NCI-H146 (cell line): Measurements from ENCODE around the gene ING5.
"Not testable (repeated sequence)": the region's sequence is repeated elsewhere in the genome, so short reads cannot be mapped to it uniquely, and the experiment has no call there.

ENCODE experiments used
- DNase-seq: peaks from one replicate; lab custom pipeline; 2025; lab: John Stamatoyannopoulos, UW

Gene ING5

DNA sequence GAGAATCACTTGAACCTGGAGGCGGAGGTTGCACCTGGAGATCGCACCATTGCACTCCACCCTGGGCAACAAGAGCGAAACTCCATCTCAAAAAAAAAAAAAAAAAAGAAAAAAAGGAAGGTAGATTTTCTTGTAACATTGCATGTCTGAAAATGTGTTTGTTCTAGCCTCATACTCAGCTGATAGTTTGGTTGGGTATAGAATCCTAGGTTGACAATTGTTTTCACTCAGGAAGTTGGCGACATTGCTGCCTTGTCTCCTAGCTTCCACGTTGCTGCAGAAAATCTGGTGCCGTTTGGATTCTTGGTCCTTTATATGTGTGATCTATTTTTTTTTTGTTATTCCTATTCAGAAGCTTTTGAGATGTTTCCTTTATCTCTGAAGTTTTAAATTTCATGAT lies 4.7 kb downstream of the ING5 start:
- DNase-seq, result no peak

GRCh38 chr2:241708879-241709278 lies 7.0 kb downstream of the ING5 start:
- no peak for DNase-seq

DNA sequence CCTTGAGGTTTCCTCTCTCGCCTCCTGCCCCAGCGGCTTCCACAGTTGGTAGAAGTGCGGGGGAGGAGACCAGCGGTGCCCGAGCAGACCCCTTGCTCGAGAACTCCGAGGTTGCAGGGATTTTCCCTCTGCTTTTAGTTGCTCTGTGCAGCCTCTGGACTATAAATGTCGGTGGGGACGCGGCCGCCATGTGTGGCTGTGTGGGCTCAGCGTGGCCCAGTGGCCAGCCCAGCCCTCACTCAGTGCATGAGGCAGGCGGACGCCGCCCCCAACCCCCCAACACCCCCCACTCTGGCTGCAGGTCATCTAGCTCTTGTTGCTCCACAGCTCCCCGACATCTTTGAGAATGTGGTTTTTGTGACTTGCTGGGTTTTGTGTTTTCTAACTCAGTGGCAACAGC lies 17.3 kb downstream of the ING5 start:
- no peak for DNase-seq

- no peak for DNase-seq
Observed at GRCh38 chr2:241720099-241720498, 18.3 kb downstream of the ING5 start.

- no peak for DNase-seq
Observed at GRCh38 chr2:241720560-241720959, 18.7 kb downstream of the ING5 start.

GRCh38 chr2:241721852-241722251 lies 20.0 kb downstream of the ING5 start:
- no peak for DNase-seq

GRCh38 chr2:241722896-241723454 lies 21.1 kb downstream of the ING5 start:
- DNase-seq, result no peak

GRCh38 chr2:241724259-241724974 lies 22.6 kb downstream of the ING5 start:
- DNase-seq, result no peak

- no peak for DNase-seq
Observed at GRCh38 chr2:241724975-241725870, 23.4 kb downstream of the ING5 start.

DNA sequence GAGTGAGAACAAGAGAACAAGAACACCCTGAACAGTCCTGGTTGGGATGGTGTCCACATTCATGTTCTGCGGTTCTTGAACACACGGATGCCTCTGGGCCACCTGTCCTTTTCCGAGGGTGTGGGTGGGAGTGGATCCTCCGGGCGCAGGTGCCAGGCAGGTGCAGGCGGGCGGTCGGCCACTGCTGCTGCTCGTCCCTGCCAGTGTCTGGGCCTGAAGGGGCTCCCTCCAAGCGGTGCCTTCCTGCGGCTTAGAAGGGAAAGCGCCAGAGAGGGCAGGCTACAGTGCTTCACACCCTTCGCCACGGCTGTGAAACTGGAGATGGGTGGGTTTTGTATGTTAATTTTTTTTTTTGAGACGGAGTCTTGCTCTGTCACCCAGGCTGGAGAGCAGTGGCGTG lies 24.6 kb downstream of the ING5 start:
- DNase-seq, result no peak

- no peak for DNase-seq
Observed at GRCh38 chr2:241728000-241728399, 26.2 kb downstream of the ING5 start.

DNA sequence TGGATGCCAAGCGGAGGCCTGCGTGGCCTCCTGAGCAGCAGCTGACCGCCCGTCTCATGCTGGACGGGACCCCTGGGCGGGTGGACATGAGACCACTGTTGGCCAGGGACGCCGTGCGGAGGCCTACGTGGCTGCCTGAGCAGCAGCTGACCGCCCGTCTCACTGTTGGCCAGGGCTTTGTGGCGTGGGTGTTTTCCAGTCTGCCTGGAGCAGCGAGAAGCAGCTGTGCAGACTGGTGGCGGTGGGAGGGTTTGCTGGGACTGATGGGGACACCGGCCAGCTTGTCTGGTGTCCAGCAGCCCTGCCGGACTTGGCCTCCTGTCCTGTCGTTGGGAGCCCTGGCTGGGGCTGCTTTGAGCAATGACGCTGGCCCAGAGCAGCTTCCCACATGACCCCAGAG lies 26.8 kb downstream of the ING5 start:
- no peak for DNase-seq

DNA sequence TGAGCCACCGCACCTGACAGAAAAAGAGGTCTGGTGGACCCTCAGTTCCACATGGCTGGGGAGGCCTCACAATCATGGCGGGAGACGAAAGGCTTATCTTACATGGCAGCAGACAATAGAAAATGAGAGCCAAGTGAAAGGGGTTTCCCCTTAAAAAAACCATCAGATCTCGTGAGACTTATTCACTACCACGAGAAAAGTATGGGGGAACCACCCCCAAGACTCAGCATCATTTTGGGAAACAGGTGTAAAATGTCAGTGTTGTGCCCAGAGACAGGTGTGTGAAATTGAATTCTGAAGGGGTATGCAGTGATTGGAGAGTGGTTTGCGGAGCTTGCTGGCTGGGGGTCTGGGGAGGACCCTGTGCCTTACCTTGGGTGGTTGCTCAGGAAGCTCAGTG lies 28.0 kb downstream of the ING5 start:
- no peak for DNase-seq

DNA sequence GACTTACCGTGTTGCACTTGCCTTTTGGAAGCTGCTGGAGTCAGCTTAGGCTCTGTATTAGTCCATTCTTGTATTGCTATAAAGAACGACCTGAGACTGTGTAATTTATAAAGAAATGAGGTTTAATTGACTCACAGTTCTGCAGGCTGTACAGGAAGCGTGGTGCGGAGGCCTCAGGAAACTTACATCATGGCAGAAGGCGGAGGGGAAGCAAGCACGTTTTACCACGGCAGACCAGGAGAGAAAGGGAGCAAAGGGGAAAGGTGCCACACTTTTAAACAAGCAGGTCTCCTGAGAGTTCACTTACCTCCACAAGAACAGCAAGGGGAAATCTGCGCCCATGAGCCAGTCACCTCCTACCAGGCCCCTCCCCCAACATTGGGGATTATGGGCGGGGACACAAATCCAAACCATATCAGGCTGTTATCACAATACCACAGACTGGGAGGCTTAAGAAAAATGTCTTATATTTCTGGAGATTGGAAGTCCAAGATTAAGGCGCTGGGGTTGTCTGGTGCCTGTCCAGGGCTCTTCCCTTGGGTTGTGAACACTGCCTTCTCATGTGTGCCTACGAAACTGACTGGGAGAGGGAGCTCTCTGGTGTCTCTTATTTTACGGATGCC lies 28.9 kb downstream of the ING5 start:
- no peak for DNase-seq

GRCh38 chr2:241732513-241733186 lies 30.8 kb downstream of the ING5 start:
- not testable (repeated sequence) for DNase-seq

GRCh38 chr2:241733391-241734207 lies 31.8 kb downstream of the ING5 start:
- no peak for DNase-seq

DNA sequence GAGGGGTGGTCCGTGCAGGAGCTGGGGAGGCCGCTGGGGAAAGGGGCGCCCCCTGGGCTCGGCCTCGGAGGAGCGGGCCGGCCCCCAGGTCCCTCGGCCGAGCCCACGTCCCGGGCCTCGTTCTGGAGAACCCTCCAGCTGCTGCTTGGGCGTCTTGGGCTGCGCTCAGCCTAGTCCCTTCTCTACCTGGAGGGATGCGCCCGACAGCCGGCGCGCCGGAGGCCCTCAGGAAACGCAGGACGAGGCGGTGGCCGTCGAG lies 32.3 kb downstream of the ING5 start:
- no peak for DNase-seq

- DNase-seq, result peak; percentile 75
Observed at GRCh38 chr2:241734467-241735208, 32.8 kb downstream of the ING5 start, which contains the start of gene D2HGDH. Gene D2HGDH, plus strand, starts transcription at chr2:241734630. Its CDS starts 595 bp downstream, at chr2:241735225.

DNA sequence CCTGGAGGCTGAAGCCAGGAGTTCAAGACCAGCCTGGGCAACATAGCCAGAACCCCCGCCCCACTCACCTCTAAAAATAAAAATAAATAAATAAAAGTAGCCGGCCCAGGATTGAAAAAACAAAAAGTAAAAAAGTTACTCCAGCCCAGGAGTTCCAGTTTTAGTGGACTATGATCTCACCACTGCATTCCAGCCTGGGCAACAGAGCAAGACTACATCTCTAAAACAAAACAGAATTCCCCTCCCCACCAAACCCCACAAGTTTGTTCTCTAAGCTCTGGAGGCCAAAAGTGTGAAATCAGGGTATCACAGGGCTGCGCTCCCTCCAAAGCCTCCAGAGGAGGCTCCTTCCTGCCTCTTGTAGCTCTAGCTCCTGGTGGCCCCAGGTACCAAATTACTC lies 34.3 kb downstream of the ING5 start:
- DNase-seq, result no peak

- DNase-seq, result no peak
Observed at GRCh38 chr2:241738040-241738686, 36.3 kb downstream of the ING5 start.
